Activated T-cell treated with anti-CD3 and anti-CD28 coated beads, Interleukin-2, amount 50 U/mL, for 4 hours (primary cell): Measurements from ENCODE around the gene KDM4C. TPM values are rescaled to one million over a fixed set of nuclear protein-coding genes. Genes with fewer than 3 reads are reported as not detected.

Source experiments
- total RNA-seq, 3 donors: library from RNA; stranded (reverse); gene quantifications; one replicate each; pipeline ENCODE4 v1.2.1, GENCODE V29; 2021

Gene KDM4C
- total RNA-seq, 3 donors from 2014 or later, result 22.9 to 26.5 (median 25.6) TPM

Other genes with a start within 250 kb of the KDM4C start
- 1 to 10 TPM in 2 of 3 donors, under 1 TPM in 1; 0.63 to 3.6 (median 3.5) TPM for gene GLDC, start 112.2 kb upstream of the KDM4C start, total RNA-seq